Stimulated activated CD4-positive, alpha-beta T cell treated with anti-CD3 and anti-CD28 coated beads, Interleukin-2, amount 100 ng/mL, for 24 hours (primary cell): ENCODE data around the gene CPVL.

Experiments
- DNase-seq, 2 donors: peaks; one replicate each; pipeline ENCODE4 v3.0.0-alpha.2; 2020

Gene CPVL

DNA sequence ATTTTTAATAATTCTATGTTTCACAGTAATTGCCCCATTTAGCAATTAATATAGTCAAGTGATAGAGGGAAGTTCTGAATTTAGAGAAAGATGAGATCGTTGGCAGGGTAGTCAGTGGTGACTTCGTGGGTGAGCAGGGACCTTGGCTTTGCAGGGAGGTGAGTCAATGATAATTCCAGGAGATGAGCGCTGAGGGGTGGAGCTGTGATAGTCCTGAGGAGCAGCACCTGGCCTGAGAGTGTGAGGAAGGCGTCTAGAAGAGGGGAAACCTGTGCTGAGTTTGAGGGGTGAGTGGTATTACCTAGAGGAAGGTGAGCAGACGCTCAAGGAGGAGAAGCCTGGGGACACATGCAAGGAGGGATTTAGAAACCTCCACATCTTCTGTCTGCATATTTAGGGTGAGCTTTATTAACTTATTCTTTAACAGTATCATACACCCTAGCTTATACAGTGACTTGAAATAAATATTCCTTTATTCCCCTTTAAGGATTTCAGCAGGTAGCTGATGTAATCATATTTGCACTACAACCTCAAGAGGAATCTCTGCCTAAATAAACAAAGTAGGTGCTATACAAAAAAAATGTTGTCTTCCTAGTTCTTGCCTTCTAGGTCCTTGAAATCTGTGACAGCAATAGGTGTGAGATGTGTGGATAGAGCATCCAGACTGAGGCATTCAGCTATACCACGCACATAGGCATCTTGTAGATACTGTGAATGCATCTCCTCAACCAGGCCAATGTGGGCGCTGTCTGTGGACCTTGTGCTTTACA lies 186.1 kb downstream of the CPVL start:
- DNase-seq, result no peak

- no peak for DNase-seq
These were observed 187.4 kb downstream of the CPVL start for GRCh38 chr7:28958980-28959347.

GRCh38 chr7:28958235-28958979 lies 187.9 kb downstream of the CPVL start, which contains the start of gene TRIL:
Gene TRIL, minus strand, starts transcription at chr7:28958330. Its CDS starts 284 bp downstream, at chr7:28958046.
- DNase-seq, result peak in 1 of 2 donors; percentile 6

- no peak for DNase-seq
These were observed 188.5 kb downstream of the CPVL start for GRCh38 chr7:28957751-28958234.

- DNase-seq, result peak in 1 of 2 donors; percentile 15
These were observed 189.1 kb downstream of the CPVL start for GRCh38 chr7:28957064-28957750.

GRCh38 chr7:28956608-28957063 lies 189.7 kb downstream of the CPVL start:
- DNase-seq, result peak in 1 of 2 donors; percentile 35

DNA sequence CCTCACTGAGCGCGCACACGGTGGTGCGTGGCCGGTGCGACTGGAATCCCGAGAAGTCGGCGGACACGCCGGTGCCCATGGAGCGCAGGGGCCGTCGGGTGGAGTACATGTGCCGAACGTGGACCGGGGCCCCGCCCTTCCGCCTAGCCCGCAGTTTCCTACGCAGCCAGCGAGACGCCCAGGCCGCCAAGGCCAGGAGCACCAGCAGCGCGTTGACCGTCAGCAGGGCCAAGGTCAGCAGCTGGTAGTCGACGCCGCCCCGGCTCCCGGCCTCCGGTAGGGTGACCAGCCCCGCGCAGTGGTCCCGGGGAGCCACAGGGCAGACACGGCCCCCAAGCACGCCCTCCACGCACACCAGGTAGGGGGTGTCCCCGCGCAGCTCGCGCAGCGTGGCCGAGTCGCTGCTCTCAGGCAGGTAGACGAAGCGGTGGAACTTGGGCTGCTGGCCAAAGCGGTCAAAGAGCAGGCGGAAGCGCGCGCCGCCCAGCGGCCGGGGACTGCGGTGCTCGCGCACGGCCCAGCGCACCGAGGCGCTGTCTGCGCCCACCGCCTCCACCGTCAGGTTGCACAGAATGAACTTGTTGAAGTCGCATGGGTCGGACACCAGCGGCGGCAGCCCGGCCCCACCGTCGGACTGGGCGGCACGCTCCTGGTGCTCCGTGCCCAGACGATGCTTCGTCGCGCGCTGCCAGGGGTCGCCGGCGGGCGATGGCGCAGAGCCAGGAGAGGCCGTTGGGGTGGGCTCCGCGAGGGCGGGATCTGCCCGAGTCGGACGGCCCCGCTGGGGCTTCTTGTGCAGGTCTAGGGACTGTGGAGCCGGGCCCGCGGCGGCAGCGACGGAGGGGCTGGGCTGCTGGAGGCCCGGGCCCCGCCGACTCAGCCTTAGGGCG lies 190.4 kb downstream of the CPVL start:
- peak in 1 of 2 donors; percentile 51 for DNase-seq

GRCh38 chr7:28955356-28955717 lies 191.0 kb downstream of the CPVL start:
- no peak for DNase-seq

- DNase-seq, result no peak
These were observed 191.4 kb downstream of the CPVL start for GRCh38 chr7:28954946-28955345.

- DNase-seq, result no peak
These were observed 191.9 kb downstream of the CPVL start for GRCh38 chr7:28954471-28954870.

DNA sequence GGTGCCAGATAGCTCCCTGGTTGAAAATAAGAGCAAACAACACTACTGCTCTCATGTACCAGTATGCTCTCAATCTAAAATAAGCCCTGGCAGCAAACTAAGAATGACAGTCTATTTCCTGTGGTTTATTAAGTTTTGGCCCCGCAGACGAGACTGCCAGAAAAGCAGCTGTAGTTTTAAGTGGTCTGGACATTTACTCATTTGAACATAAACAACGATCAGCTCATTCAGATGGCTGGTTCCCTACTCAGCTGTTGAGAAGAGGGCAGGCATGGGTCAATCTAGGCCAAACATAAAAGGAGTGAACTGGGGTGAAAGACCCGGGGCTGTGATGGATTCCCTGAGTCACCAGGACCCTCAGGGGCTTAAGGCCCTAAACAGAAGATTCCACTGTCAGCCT lies 192.7 kb downstream of the CPVL start:
- DNase-seq, result no peak
